GM20431 (cell line): ENCODE measurements around the gene MYL6B.
"Not testable (repeated sequence)": the region's sequence is repeated elsewhere in the genome, so short reads cannot be mapped to it uniquely, and the experiment has no call there.

Experiments
- in situ Hi-C: fragments of 300-500 bp; cut with MseI, MboI; formaldehyde crosslinking; loops from one replicate; pipeline ENCODE4 v1.15.0; 2020; ENCODE audit warnings: low sequenced_read_pairs; ENCODE audit not compliant: unreplicated experiment

Gene MYL6B

DNA sequence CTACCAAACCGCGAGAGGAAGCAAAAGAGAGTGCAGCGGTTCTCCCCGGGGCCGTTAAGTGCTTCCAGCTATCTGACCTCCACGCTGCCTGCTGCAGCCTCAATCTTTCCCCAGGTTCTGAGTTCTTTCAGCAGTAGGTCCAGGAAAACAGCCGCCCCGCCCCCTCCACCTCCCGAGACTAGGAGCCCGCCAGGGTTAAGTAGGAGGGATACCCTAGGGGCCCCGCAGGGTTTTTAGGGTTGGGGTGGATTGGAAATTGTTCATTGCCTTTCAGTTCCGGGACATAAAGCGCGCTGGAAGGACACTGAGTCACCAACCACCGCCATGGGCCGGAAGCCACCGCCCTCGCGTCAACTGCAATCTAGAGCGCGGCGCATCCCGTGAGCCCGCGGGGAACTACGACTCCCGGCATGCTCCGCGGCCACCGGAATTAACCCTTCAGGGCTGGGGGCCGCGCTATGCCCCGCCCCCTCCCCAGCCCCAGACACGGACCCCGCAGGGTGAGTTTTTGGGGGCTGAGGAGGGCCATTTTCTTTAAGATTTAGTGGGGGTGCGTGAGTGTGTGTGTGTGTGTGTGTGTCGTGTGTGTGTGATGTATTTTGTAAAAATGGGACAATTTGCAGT is at the start of gene MYL6B:
TSS of gene MYL6B (plus strand) at position 456 of the 624 bp plus-strand sequence. CDS start 1,332 bp downstream, outside the sequence.
- in situ Hi-C loops, result no loop called here

DNA sequence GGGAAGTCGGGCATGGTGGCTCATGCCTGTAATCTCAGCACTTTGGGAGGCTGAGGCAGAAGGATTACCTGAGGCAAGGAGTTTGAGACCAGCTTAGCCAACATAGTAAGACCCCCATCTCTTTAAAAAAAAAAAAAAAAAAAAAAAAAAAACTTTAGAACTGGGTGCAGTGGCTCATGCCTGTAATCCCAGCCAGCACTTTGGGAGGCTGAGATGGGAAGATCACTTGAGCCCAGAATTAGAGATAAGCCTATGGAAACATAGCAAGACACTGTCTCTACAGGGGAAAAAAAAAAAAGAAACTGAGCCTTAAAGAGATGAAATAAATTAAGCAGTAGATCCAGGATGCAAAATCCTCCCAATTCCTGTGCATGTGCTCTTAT is 49.7 kb upstream of the MYL6B start:
- in situ Hi-C loops, result no loop called here

DNA sequence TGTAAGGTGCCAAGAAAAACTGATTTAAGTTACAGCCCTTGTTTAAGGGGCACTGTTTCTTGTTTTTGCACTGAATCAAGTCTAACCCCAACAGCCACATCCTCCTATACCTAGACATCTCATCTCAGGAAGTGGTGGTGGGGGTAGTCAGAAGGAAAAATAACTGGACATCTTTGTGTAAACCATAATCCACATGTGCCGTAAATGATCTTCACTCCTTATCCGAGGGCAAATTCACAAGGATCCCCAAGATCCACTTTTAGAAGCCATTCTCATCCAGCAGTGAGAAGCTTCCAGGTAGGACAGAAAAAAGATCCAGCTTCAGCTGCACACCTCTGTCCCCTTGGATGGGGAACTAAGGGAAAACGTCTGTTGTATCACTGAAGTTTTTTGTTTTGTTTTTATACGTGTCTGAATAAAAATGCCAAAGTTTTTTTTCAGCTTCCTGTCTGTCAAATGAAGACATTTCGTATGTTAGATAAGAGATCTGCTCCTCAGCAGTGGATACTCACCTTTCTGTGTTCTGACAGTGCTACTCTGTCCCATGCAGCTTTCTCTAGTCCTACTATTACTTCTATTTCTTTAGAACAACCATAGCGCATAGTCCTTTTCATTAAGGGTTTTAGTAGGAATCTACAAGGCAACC is 49.2 kb upstream of the MYL6B start:
- in situ Hi-C loops, result no loop called here

DNA sequence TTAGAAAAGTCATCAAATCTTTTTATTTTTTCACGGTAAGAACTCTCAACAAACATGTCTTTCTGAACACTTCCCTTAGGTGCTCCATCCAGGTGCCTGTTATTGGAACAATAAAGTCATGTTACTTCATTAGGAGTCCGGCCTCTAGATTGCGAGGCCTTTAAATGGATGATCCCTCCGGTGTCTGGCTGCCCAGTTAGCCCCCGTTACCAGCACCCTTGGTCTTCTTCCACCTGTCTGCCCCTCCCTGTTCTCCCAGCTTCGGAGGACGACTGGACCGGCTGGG is 48.6 kb upstream of the MYL6B start:
- in situ Hi-C loops, result no loop called here

DNA sequence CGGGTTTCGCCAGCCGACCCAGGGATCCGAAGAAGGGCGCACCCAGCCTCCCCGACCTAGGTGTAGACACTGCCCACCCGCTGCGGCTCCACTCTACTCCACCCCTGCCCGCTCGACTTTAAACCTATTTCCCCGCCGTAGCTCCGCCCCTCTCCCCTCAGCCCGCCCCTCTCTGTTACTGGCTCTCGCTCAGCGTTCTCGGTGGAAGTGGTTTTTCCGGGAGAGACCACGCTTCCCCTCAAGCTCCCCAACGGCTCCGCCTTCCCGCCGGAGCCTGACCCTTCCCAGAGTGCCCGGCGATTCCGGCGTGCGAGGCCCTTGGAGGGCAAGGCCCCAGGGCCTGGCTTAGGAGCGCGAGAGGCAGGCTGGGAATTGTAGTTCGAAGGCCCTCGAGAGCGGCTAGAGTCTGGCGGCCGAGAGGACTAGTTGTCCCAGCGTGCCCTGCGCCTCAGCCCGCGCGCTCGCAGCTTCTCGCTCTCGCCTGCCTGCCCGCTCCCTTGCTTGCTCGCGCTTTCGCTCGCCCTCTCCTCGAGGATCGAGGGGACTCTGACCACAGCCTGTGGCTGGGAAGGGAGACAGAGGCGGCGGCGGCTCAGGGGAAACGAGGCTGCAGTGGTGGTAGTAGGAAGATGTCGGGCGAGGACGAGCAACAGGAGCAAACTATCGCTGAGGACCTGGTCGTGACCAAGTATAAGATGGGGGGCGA is 48.1 kb upstream of the MYL6B start, which contains the start of gene PA2G4:
TSS of gene PA2G4 (plus strand) at position 451 of the 706 bp plus-strand sequence. CDS start at position 630, 179 bp downstream.
- in situ Hi-C loops, result no loop called here

DNA sequence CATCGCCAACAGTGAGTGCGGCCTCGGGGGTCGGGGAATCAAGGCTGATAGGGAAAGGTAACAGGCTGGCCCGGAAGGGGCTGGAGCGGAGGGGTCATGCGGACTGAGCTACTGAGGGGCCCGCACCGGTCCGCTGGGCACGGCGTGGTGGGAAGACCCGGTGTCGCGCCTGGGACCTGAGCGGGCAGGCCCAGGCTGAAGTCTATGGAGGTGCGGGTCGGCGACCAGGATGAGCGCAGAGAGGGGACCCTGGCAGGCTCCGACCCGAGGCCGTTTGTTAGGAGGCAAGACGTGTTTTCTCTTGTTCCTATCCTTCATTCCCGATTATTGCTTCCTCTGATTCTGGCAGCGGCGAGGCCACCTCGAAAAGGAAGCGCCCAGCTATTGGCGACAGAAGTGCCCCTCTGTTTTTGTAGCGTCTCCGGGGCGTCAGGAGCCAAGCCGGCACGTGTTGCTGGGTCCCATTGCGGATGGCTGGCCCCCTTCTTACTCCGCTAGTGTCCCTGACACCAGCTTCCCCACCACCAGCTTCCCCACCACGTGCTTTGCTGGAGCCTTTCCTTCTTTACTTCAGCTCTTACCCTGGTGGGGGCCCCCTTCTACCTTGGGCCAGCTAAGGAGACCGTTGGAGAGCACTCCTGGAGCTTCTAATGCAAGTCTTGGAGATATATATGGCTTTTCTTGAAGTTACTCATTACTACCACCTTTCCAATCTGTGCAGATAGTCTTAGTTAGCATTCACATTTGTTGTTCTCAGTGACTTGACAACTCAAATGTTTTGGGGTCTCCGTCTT is 47.4 kb upstream of the MYL6B start:
- in situ Hi-C loops, result no loop called here

DNA sequence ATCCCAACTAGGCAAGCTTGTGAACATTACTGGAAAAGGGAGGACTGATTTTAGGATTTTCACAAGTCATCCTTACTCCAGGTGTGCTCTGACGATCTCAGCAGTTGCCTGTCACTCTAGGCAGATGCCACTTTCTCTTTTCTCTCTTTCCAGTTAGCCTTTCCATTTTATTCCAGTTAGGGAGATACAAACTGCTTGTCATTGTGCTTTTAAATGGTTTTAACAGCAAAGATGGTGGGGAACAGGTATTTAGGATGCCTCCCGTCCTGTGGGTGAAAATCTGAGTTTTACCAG is 46.8 kb upstream of the MYL6B start:
- in situ Hi-C loops, result no loop called here

DNA sequence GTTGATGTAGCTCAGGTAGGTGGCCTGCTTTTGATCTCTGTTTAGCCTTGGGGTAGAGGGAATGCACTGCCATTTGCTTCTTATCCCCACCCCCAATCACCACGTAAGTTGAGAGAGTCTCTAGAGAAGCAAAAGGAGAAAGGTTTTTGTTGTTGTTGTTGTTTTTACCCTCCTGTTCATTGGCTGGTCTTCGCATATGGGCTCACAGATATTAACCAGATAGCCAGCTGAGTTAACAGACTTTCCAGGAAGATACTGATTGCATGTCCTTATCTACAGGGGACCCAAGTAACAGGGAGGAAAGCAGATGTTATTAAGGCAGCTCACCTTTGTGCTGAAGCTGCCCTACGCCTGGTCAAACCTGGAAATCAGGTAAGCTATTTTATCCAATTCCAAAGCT is 45.1 kb upstream of the MYL6B start:
- in situ Hi-C loops, result no loop called here

DNA sequence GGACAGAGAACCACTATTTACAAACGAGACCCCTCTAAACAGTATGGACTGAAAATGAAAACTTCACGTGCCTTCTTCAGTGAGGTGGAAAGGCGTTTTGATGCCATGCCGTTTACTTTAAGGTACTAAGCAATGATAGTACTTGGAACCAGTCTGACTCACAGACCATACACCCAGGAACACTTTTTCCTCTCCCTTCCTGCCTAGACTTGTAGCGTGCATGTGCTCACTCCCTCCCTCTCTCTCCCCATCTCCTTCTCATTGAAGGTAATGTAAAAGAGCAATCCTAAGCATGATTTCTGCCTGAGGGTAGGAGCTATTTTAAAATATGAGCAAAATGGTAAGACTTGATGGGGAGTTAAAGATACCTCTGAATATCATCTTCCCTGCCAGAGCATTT is 41.8 kb upstream of the MYL6B start:
- in situ Hi-C loops, result no loop called here

DNA sequence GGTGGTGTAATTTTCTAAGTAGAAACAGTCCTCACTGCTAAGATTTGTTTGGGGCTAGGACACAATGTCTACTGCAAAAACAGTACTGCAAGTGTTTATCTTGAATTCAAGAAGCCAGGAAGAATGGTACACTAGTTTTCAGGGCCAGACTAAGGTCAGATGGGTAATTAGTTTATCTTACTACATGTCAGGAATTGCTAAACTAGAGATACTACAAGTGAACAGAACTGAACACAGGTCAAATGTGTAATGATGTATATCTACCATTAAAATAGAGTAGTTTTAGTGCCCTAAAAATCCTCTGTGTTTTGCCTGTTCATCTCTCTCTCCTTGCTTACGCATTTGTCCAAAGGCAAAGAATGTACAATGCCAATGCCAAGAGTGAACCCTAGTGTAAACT is 38.3 kb upstream of the MYL6B start:
- in situ Hi-C loops, result no loop called here

DNA sequence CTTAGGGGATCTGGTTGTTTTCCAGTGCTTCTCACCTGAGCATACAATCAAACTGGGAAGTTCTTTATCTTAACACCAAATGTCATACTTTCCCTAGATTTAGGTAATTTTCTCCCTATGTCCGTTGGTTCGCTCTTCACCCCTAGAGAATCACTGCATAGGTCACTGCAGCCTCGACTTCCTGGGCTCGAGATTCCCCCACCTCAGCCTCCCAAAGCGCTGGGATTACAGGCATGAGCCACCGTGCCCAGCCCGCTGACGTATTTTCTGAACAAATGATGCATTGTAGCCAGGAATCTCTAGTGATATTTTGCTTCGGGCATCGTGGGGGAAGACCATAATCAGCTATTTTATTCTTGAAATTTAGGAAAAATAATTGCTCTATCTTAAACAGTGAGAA is 37.1 kb upstream of the MYL6B start:
- in situ Hi-C loops, result no loop called here

DNA sequence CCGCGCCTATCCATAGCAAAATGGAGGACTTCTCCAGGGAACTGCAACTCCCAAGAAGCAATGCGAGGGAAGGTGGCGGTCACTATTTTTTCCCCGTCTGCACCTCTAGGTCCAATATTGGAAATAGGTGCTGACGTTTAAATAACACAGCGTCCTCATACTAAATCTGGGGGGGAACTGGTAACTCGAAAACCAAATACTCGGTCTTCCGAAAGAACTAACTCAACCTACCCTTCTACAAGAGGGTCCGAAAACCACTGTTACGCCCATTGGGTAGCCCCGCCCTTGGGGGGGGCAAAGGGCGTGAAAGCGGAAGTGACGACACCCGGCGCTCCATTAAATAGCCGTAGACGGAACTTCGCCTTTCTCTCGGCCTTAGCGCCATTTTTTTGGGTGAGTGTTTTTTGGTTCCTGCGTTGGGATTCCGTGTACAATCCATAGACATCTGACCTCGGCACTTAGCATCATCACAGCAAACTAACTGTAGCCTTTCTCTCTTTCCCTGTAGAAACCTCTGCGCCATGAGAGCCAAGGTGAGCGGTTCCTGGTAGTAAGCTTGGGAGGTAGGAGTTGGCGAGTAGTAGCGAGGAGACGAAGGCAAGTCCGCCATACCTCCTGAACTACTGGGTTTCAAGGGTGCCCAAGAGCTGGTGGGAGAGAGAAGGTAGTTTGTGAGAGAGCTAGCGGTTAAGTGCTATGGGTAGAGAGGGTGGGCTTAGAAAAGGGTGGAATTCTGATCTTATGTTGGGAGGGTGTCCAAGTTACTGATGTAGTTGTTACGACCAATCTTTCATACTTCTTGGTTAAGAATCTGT is 35.9 kb upstream of the MYL6B start, which contains the start of gene RPL41:
TSS of gene RPL41 (plus strand) at position 367 of the 815 bp plus-strand sequence.
- in situ Hi-C loops, result no loop called here

DNA sequence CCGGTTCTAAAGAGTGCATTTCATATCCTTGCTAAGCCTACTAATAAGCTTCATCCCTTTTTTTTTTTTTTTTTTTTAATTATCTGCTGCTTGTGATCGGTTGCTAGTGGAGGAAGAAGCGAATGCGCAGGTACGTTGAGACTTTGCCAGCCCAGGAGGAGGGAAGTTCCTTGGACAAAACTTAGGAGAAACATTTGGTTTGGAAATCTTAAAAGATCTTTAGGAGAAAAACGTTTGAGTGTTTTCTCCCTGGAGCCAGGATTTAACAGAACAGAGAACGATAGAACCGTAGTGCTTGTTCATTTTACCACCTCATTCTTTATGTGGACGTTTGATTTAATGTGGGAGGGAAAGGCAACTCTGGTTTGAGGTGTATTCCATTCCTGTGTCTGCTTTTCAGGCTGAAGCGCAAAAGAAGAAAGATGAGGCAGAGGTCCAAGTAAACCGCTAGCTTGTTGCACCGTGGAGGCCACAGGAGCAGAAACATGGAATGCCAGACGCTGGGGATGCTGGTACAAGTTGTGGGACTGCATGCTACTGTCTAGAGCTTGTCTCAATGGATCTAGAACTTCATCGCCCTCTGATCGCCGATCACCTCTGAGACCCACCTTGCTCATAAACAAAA is 35.2 kb upstream of the MYL6B start:
- in situ Hi-C loops, result not testable (repeated sequence)

DNA sequence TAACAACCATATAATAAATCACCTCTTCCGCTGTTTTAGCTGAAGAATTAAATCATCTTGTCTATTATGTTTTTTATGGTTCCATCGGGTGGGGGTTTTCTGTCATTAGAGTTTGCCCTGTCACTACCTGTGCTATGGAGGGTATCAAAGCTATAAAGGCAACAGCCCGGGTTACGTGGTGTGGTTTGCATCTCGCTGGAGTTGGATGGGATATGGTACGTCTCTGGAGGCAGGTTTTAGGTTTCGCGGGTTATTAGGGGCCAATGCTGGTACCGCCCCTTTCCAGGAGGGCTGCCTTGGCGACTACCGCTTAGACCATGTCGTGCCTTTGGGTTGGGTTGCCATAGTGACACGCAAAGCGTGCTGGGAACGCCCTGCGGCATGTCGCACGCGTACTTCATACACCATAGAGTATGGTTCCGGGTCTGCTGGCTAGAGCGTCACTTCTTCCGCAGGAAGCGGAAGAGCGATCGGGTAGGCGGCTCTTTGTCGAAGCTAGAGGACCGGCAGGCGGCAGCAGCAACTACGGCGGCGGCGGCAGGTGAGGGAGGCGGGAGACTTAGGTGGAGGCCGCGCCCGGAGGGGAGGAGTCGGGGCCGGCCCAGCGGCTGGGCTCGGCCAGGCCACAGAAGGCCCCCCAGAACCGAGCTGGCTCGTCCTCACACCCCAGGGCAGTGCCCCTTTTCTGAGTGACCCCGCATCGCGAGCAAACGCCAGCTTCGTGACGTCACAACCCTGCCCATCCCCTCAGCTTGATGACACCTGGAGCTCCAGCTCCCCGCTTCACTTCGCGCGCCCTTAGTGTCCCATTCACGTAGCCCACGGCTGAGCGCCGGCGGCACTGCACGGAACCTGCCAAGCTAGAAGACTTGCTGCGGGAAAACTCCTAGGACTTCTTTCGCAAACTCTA is 34.4 kb upstream of the MYL6B start, which contains the start of gene ZC3H10:
TSS of gene ZC3H10 (plus strand) at position 489 of the 910 bp plus-strand sequence. CDS start 2,297 bp downstream, outside the sequence.
- in situ Hi-C loops, result no loop called here

DNA sequence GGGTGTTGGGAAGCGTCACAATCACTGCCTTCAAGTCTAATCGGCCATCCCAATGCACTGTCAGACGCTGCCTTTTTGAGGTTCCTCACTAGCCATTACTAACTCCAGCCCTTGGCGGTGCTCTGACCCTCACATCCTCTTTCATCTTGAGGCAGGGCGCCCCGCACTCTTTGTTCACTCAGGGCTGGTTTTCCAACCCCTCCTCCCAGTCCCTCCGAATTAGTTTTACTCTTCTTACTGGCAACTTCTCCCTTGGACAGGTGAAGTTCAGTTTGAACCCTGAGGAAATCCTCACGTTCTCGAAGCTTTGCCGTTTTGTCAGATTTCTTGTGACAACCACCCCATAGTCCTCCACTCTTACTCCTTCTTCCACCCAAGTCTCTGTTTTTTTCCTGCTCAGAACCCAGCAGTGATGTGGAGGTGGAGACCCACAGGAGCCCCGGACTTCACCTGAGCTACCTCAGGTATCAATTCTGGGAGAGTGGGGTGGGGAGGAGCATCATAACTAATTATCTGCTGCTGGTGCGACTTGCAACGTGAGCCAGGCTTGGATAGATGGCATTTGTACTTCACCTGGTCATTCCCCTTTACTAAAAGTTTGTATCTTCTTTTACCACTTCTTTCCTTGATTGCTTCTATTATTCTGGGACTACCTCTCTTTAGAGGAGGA is 33.6 kb upstream of the MYL6B start:
- in situ Hi-C loops, result no loop called here

DNA sequence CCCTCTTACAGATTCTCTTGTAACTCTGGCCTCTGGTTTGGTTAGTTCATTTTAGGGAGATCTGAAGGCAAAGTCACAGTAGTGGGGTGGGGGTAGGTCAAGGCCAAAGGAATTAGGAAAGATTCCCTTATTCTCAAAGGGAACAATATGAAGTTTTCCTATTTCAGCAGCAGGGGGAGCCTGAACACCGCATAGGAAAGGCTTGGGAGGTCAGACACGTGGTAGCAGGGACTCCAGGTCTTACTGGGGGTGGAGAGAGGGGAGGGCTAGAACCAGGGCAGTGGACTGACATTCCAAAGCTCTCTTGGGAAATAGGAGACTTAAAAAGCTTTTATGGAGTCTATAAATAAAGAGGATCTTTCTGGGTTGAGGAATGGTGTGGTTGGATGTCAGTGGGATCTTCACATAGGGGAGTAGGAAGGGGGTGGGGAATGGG is 33.0 kb upstream of the MYL6B start:
- in situ Hi-C loops, result no loop called here

DNA sequence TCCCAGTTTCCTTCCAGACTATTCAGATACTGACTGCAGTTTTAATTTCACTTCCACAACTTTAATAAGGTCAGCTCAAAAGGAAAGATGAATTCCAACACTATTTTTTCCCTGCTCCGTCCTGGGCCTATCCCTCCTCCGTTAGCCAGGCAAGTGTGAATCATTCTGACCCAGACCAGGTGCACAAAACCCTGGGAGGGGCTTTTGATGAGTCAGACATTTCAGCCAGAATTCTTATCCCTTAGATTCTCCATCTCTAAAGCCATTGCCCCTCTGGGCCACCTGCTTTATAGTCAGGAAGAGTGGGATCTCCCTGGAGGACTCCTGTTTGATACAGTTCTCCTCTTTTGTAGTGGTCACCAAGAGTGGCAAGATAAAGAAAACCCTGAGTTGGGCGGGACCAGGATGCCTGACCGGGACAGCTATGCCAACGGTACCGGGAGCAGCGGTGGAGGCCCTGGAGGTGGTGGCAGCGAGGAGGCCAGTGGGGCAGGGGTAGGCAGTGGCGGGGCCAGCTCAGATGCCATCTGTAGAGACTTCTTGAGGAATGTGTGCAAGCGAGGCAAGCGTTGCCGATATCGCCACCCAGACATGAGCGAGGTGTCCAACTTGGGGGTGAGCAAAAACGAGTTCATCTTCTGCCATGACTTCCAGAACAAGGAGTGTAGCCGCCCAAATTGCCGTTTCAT is 32.1 kb upstream of the MYL6B start:
- in situ Hi-C loops, result no loop called here
